DOHH2 (cell line): ENCODE measurements around the gene RPN2.

Experiments used
- CTCF ChIP-seq: fragments of 200-600 bp; sonication (generic); IDR thresholded peaks from one replicate; pipeline ENCODE4 v1.5.1; 2014; ENCODE audit warnings: antibody characterized with exemption, mild to moderate bottlenecking, low read depth, low read length; ENCODE audit not compliant: poor library complexity, severe bottlenecking
- EZH2phosphoT487 ChIP-seq: fragments of 200-600 bp; sonication (generic); IDR thresholded peaks from 2 replicates; pipeline ENCODE4 v1.6.1; 2017; ENCODE audit warnings: borderline replicate concordance, mild to moderate bottlenecking, antibody characterized with exemption, low read length, moderate library complexity, mixed read lengths

DNA sequence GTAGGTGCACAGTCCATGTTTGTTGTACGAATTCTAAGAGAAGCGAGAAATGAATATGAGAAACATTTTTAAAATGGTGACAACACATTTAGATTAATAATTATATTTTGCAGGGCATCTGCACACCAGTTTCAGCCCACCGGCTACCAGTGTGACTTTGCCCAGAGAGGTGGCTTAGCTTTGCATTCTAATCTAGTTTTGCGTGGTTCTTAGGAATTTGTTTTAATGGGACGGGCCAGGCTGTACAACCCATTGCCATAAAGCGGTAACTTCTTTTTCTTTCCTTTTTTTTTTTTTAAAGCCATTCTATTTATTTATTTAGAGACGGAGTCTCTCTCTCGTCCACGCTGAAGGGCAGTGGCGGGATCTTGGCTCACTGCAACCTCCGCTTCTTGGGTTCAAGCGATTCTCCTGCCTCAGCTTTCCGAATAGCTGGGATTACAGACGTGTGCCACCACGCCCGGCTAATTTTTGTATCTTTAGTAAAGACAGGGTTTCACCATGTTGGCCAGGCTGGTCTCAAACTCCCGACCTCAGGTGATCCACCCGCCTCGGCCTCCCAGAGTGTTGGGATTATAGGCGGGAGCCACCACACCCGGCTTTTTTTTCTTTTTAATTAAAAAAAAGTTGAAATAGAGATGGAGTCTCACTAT, 111.2 kb downstream of the RPN2 start:
- TF ChIP-seq CTCF, result no peak
- no peak for TF ChIP-seq EZH2phosphoT487
